Measurements from ENCODE around the gene MCUB. TPM values are rescaled to one million over a fixed set of nuclear protein-coding genes. Genes with fewer than 3 reads are reported as not detected.

The MCUB gene
- total RNA-seq, 3 donors from 2014 or later (not counting 1 experiment from before 2014, with no cell fraction given) = 25.1 to 35.8 (median 31.1) TPM

- WGBS (ENCODE audit: insufficient coverage) = 73% methylated on average over 2 of the region's 6 CpGs
- DNase-seq = peak in 1 of 2 donors; percentile 11
- Mint-ChIP-seq H3K4me3 (no peak overlapping the region), H3K27ac (peak overlapping the region in 1 of 2 donors; percentile 69), H3K27me3 (ENCODE audit: low read depth in 2 of 2) (no peaks in the 10 kb centered on the region), H3K4me1 (peaks cover 15 to 21% of the 10 kb centered on the region in 2 donors), H3K9me3 (no peaks in the 10 kb centered on the region), H3K36me3 (no peaks in the 10 kb centered on the region)
- Histone ChIP-seq H3K27ac (ENCODE audit: low read length) (no peak overlapping the region), H3K4me3 (ENCODE audit: low read length) (no peak overlapping the region), H3K36me3 (ENCODE audit: control insufficient read depth, insufficient read depth, low read length) (no peaks in the 10 kb centered on the region), H3K4me1 (ENCODE audit: control insufficient read depth, insufficient read depth, low read length) (no peaks in the 10 kb centered on the region), H3K9me3 (ENCODE audit: control insufficient read depth, insufficient read depth, low read length) (no peaks in the 10 kb centered on the region), H3K27me3 (ENCODE audit: control insufficient read depth, insufficient read depth, low read length) (no peaks in the 10 kb centered on the region)
- ATAC-seq = no peak
- no peak for TF ChIP-seq CTCF (IDR thresholded peaks at IDR 0.05)
- intact Hi-C loops (cut with micrococcal nuclease) = no loop called here
Observed at GRCh38 chr4:109599046-109599652, 39.1 kb downstream of the MCUB start.

- Mint-ChIP-seq H3K4me3 (no peak overlapping the region), H3K27me3 (ENCODE audit: low read depth in 2 of 2) (no peaks in the 10 kb centered on the region), H3K27ac (no peak overlapping the region), H3K36me3 (no peaks in the 10 kb centered on the region), H3K4me1 (peaks cover 23 to 29% of the 10 kb centered on the region in 2 donors), H3K9me3 (no peaks in the 10 kb centered on the region)
- no peak for TF ChIP-seq CTCF (IDR thresholded peaks at IDR 0.05)
- no peak overlapping the region for H3K4me3 ChIP-seq (ENCODE audit: low read length)
- no peaks in the 10 kb centered on the region for H3K9me3 ChIP-seq (ENCODE audit: control insufficient read depth, insufficient read depth, low read length)
- no peaks in the 10 kb centered on the region for H3K27me3 ChIP-seq (ENCODE audit: control insufficient read depth, insufficient read depth, low read length)
- intact Hi-C loops (cut with micrococcal nuclease) = no loop called here
- ATAC-seq (no peak), DNase-seq (no peak)
- 100% methylated on average over 1 of the region's 3 CpGs for WGBS (ENCODE audit: insufficient coverage)
- no peak overlapping the region for H3K27ac ChIP-seq (ENCODE audit: low read length)
- no peaks in the 10 kb centered on the region for H3K36me3 ChIP-seq (ENCODE audit: control insufficient read depth, insufficient read depth, low read length)
- H3K4me1 ChIP-seq (ENCODE audit: control insufficient read depth, insufficient read depth, low read length) = no peaks in the 10 kb centered on the region
Observed at GRCh38 chr4:109600431-109600830, 40.4 kb downstream of the MCUB start.

GRCh38 chr4:109601336-109601735, 41.3 kb downstream of the MCUB start:
- Mint-ChIP-seq H3K4me3 (no peak overlapping the region), H3K27ac (no peak overlapping the region), H3K9me3 (peaks cover 0 to 2% of the 10 kb centered on the region in 2 donors), H3K4me1 (peaks cover 29 to 37% of the 10 kb centered on the region in 2 donors), H3K27me3 (ENCODE audit: low read depth in 2 of 2) (no peaks in the 10 kb centered on the region), H3K36me3 (no peaks in the 10 kb centered on the region)
- intact Hi-C loops (cut with micrococcal nuclease) = no loop called here
- Histone ChIP-seq H3K4me1 (ENCODE audit: control insufficient read depth, insufficient read depth, low read length) (no peaks in the 10 kb centered on the region), H3K36me3 (ENCODE audit: control insufficient read depth, insufficient read depth, low read length) (no peaks in the 10 kb centered on the region), H3K27me3 (ENCODE audit: control insufficient read depth, insufficient read depth, low read length) (no peaks in the 10 kb centered on the region), H3K9me3 (ENCODE audit: control insufficient read depth, insufficient read depth, low read length) (no peaks in the 10 kb centered on the region), H3K4me3 (ENCODE audit: low read length) (no peak overlapping the region), H3K27ac (ENCODE audit: low read length) (no peak overlapping the region)
- DNase-seq (no peak), ATAC-seq (no peak)
- TF ChIP-seq CTCF (IDR thresholded peaks at IDR 0.05) = no peak
- 97% methylated on average over 2 of the region's 2 CpGs for WGBS (ENCODE audit: insufficient coverage)

GRCh38 chr4:109607976-109608375, 47.9 kb downstream of the MCUB start:
- H3K27me3 Mint-ChIP-seq (ENCODE audit: low read depth in 2 of 2) = no peaks in the 10 kb centered on the region
- no peak for DNase-seq
- H3K4me1 Mint-ChIP-seq = peaks cover 22 to 35% of the 10 kb centered on the region in 2 donors
- H3K27me3 ChIP-seq (ENCODE audit: control insufficient read depth, insufficient read depth, low read length) = no peaks in the 10 kb centered on the region
- H3K4me3 Mint-ChIP-seq = no peak overlapping the region
- H3K9me3 Mint-ChIP-seq = peaks cover 4 to 11% of the 10 kb centered on the region in 2 donors
- H3K9me3 ChIP-seq (ENCODE audit: control insufficient read depth, insufficient read depth, low read length) = peaks cover 6% of the 10 kb centered on the region
- ATAC-seq = no peak
- TF ChIP-seq CTCF (IDR thresholded peaks at IDR 0.05) = no peak
- no peak overlapping the region for H3K4me3 ChIP-seq (ENCODE audit: low read length)
- no peak overlapping the region for H3K27ac Mint-ChIP-seq
- no peaks in the 10 kb centered on the region for H3K36me3 ChIP-seq (ENCODE audit: control insufficient read depth, insufficient read depth, low read length)
- H3K36me3 Mint-ChIP-seq = peaks cover 13% of the 10 kb centered on the region
- H3K27ac ChIP-seq (ENCODE audit: low read length) = no peak overlapping the region
- H3K4me1 ChIP-seq (ENCODE audit: control insufficient read depth, insufficient read depth, low read length) = no peaks in the 10 kb centered on the region
- intact Hi-C loops (cut with micrococcal nuclease) = no loop called here

Data from natural killer cell (primary cell).